GM20431 (cell line): ENCODE results near the gene NPC2.

Experiments used
- in situ Hi-C: fragments of 300-500 bp; cut with MseI, MboI; formaldehyde crosslinking; loops from one replicate; pipeline ENCODE4 v1.15.0; 2020; ENCODE audit warnings: low sequenced_read_pairs; ENCODE audit not compliant: unreplicated experiment

Gene NPC2

GRCh38 chr14:74504412-74504811, 11.3 kb upstream of the NPC2 start:
- in situ Hi-C loops: no loop called here

- in situ Hi-C loops: no loop called here
These were observed 10.8 kb upstream of the NPC2 start for GRCh38 chr14:74503938-74504335.

- in situ Hi-C loops: no loop called here
These were observed 10.3 kb upstream of the NPC2 start for GRCh38 chr14:74503291-74503937.

- in situ Hi-C loops: no loop called here
These were observed 9.3 kb upstream of the NPC2 start for GRCh38 chr14:74502236-74503019.

GRCh38 chr14:74501691-74502090, 8.6 kb upstream of the NPC2 start:
- in situ Hi-C loops: no loop called here

- in situ Hi-C loops: no loop called here
These were observed 8.1 kb upstream of the NPC2 start for GRCh38 chr14:74501135-74501614.

DNA sequence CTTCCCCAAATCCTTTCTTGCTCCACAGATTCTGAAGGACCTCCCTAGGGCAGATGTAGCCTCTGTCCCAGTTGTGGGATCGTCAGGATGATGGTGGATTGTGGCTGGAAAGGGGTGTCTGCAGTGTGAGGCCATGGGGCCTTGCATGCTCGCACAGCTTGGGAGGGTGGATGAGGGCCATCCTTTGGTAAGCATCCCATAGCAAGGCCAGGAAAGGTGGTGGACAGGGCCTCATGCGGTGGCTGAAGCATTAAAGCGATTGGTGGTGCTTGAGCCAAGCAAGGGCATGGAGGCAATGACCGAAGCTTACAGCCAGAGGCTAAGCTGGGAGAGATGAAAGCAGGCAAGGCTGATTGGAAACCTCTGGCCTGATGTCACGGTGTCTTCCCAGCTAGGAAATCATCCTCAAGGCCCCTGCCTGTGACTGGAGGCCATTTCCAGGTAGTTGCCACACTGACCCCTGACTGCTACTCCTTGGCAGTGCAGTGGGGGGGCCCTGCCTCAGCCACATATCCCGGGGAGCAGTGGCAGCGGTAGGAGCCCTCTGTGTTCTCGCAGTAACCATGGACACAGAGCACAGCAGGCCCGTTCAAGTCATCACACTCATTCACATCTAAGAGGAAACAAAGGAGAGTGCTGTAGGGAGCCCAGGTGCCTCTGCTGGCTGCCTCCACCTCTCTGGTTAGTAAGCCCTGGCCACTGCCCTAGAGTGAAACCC, 7.5 kb upstream of the NPC2 start:
- in situ Hi-C loops: no loop called here

DNA sequence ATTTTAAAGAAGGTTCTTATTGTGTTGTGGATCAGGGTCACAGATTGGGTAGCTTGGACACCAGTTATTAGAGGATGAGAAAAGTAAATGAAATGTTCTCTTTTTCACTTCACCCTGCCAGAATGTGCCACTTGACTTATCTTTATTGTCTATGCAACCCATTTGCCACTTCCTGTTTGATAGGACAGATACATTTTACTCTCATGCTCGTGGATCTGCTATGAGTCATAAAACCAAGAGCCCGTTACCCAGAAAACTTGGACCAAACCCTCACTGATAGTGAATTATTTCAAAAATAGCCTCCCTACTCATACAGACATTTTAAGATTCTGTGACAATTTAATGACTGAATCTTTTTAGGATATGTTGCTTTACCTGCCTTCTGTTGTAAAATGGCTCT, 2.3 kb upstream of the NPC2 start:
- in situ Hi-C loops: loop anchor here (25.0 kb wide), 1 partner anchor 133 kb away; no protein-coding TSS in a partner anchor

- in situ Hi-C loops: loop anchor here (25.0 kb wide), 1 partner anchor 131 kb away; no protein-coding TSS in a partner anchor
These were observed 497 bp upstream of the NPC2 start, which contains the start of gene ISCA2 for GRCh38 chr14:74493343-74494261. ISCA2 (plus strand) TSS chr14:74493765; CDS start chr14:74493775, 10 bp downstream.

- in situ Hi-C loops: loop anchor here (25.0 kb wide), 1 partner anchor 130 kb away; no protein-coding TSS in a partner anchor
These were observed 939 bp downstream of the NPC2 start for GRCh38 chr14:74491956-74492775.

DNA sequence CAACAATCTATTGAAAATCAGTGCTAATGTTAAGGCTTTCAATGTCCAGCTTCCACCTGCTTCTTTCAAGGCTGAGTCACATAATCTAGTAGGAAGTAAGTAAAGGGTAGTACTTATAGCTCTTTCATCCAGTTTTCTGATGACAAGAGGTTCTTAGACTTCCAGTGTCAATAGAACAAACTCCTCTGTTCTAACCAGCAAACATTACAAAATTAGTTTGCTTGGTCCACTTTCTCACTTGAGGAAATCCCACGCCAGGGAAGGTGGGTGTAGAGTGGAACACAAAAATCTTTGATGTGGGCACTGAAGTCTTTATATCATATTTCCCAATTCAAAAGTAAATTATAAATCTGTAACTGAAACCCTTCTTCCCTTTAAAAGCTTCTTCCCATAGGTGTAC, 2.6 kb downstream of the NPC2 start:
- in situ Hi-C loops: loop anchor here (25.0 kb wide), 1 partner anchor 128 kb away; no protein-coding TSS in a partner anchor

- in situ Hi-C loops: loop anchor here (25.0 kb wide), 1 partner anchor 127 kb away; no protein-coding TSS in a partner anchor
These were observed 4.2 kb downstream of the NPC2 start for GRCh38 chr14:74488786-74489397.

GRCh38 chr14:74486164-74486563, 6.9 kb downstream of the NPC2 start:
- in situ Hi-C loops: loop anchor here (25.0 kb wide), 1 partner anchor 124 kb away; no protein-coding TSS in a partner anchor

DNA sequence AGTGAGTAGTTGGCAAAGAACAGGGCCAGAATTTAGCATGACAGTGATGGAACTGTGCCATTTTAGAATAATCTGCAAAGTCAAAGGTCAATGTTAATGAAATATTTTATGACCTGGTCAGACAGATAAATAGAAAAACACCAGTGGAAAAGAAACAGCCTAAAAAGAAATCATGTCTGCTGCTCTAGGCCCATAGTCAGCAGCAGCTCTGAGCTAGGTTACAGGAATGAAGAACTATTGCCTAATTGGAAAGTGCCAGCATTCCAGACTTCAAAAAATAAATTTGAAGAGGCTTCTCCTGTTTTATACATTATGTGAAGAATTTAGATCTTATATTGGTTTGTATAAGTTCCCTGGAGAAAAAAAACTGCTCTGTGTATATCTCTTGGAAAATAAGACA, 9.8 kb downstream of the NPC2 start:
- in situ Hi-C loops: loop anchor here (25.0 kb wide), 1 partner anchor 121 kb away; no protein-coding TSS in a partner anchor

DNA sequence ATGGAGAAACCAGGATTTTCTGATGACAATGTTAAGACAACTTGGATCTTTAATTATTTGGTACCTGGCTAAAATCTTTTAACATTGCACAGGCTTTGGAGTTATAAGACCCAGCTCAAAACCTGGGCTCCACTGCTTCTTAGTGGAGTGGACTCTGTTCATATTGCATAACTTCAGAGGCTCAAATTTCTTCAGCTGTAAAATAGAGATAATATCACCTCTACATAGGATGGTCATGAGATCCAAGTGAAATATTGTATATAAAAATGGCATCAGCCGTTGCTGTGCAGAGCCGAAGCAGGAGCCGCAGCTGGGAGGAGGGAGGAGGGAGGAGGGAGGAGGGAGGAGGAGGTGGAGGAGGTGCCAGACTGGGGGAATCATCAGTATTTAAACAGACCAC, 10.5 kb downstream of the NPC2 start:
- in situ Hi-C loops: loop anchor here (25.0 kb wide), 1 partner anchor 120 kb away; no protein-coding TSS in a partner anchor

GRCh38 chr14:74480046-74480445, 13.1 kb downstream of the NPC2 start:
- in situ Hi-C loops: loop anchor here (25.0 kb wide), 1 partner anchor 118 kb away; no protein-coding TSS in a partner anchor

- in situ Hi-C loops: loop anchor here (25.0 kb wide), 1 partner anchor 117 kb away; no protein-coding TSS in a partner anchor
These were observed 14.0 kb downstream of the NPC2 start for GRCh38 chr14:74478996-74479635.
